ENCODE results near the gene CD37.
A peak's percentile ranks its signal among the peaks of the same experiment; 100 is the strongest.

The CD37 gene

DNA sequence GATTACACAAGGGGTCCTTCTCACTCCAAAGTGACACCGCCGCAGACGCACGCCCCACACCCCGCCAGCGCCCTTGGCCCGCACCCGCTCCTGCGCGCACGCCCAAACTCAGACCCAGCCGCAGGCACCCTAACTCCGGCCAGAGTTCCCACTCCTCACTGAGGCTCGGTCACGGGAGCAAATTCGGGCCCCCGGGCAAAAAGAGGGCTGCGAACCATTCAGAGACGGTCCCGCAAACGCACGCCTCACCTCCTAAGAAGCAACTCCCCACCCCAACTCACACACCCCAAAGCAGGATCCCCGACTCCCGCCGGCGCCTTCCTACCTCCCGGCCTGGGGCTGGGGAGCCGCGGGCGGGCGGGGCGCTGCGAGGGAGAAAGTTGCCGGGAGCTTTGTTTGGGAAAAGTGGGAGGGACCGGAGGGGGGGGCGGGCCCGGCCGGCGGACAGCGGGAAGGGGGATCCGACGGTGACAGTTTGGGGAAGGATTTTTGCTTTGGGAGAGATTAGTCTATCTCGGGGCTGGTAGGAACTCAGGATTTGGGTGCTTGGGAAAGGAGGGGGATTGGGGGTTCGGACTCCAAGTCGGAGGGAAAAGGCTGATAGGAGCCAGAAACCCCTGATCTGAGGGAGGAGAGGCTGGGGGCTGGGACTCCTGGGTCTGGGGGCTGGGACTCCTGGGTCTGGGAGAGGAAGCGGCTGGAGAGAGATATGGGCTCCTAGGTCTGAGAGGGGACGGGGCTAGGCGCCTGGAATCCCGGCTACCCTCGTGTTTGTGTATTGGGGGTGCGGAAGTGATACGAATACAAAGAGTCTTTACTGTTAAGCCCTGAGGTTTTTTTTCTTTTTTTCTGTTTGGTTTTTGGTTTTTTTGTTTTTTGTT is 27.1 kb downstream of the CD37 start, which contains the start of gene TEAD2:
Gene TEAD2, minus strand, starts transcription at position 369 of the 881 bp plus-strand sequence. CDS start 2,341 bp downstream, outside the sequence.
- H3K27me3 ChIP-seq (ENCODE audit: insufficient read depth, low read length), result peaks cover 18% of the 10 kb centered on the region; the same call in 1 of the 2 replicates
- H3K9ac ChIP-seq (ENCODE audit: low read length), result no peak within 1 kb of the TSS
- H3K4me1 ChIP-seq (ENCODE audit: insufficient read depth, low read length, severe bottlenecking), result peaks cover 40% of the 10 kb centered on the region
- H4K20me1 ChIP-seq (ENCODE audit: insufficient read depth, low read length), result no peaks in the 10 kb centered on the region
- no peak within 1 kb of the TSS for H2AFZ ChIP-seq (ENCODE audit: low read length)
- H3K9me3 ChIP-seq (ENCODE audit: low read length), result no peaks in the 10 kb centered on the region
- TF ChIP-seq, protein P1, sequence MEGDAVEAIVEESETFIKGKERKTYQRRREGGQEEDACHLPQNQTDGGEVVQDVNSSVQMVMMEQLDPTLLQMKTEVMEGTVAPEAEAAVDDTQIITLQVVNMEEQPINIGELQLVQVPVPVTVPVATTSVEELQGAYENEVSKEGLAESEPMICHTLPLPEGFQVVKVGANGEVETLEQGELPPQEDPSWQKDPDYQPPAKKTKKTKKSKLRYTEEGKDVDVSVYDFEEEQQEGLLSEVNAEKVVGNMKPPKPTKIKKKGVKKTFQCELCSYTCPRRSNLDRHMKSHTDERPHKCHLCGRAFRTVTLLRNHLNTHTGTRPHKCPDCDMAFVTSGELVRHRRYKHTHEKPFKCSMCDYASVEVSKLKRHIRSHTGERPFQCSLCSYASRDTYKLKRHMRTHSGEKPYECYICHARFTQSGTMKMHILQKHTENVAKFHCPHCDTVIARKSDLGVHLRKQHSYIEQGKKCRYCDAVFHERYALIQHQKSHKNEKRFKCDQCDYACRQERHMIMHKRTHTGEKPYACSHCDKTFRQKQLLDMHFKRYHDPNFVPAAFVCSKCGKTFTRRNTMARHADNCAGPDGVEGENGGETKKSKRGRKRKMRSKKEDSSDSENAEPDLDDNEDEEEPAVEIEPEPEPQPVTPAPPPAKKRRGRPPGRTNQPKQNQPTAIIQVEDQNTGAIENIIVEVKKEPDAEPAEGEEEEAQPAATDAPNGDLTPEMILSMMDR (IDR thresholded peaks at IDR 0.05; ENCODE audit: low read length), result no peak
- TF ChIP-seq EZH2 (IDR thresholded peaks at IDR 0.05; ENCODE audit: borderline replicate concordance, low read length), result no peak
- H3K27ac ChIP-seq (ENCODE audit: low read depth, low read length, poor library complexity, severe bottlenecking), result no peak within 1 kb of the TSS
- H3K9me2 ChIP-seq (ENCODE audit: low read depth, low read length), result no peaks in the 10 kb centered on the region
- no peaks in the 10 kb centered on the region for H3K79me2 ChIP-seq (ENCODE audit: insufficient read depth, low read length)
- H3F3A ChIP-seq (ENCODE audit: insufficient read depth, low read length), result no peaks in the 10 kb centered on the region
- peak within 1 kb of the TSS; percentile 47 for H3K4me2 ChIP-seq (ENCODE audit: low read length)
- H3K36me3 ChIP-seq (ENCODE audit: insufficient read depth, low read length), result no peaks in the 10 kb centered on the region
- no peak within 1 kb of the TSS for H3K4me3 ChIP-seq (ENCODE audit: low read depth, low read length, poor library complexity, severe bottlenecking)

- H3K27me3 ChIP-seq (ENCODE audit: insufficient read depth, low read length), result peaks cover 18% of the 10 kb centered on the region; the same call in 1 of the 2 replicates
- TF ChIP-seq EZH2 (IDR thresholded peaks at IDR 0.05; ENCODE audit: borderline replicate concordance, low read length), result no peak
- TF ChIP-seq, protein P1 (IDR thresholded peaks at IDR 0.05; ENCODE audit: low read length), result no peak
These were observed 27.7 kb downstream of the CD37 start for GRCh38 chr19:49362929-49363267.

GRCh38 chr19:49363268-49364082 is 28.3 kb downstream of the CD37 start, which contains the start of gene DKKL1:
DKKL1 (plus strand) TSS chr19:49363877; CDS start chr19:49363999, 122 bp downstream.
- H3K79me2 ChIP-seq (ENCODE audit: insufficient read depth, low read length), result no peaks in the 10 kb centered on the region
- peak within 1 kb of the TSS; percentile 47 for H3K4me2 ChIP-seq (ENCODE audit: low read length)
- H3K27me3 ChIP-seq (ENCODE audit: insufficient read depth, low read length), result peaks cover 18% of the 10 kb centered on the region; the same call in 1 of the 2 replicates
- TF ChIP-seq, protein P1 (IDR thresholded peaks at IDR 0.05; ENCODE audit: low read length), result no peak
- no peak for TF ChIP-seq EZH2 (IDR thresholded peaks at IDR 0.05; ENCODE audit: borderline replicate concordance, low read length)
- H2AFZ ChIP-seq (ENCODE audit: low read length), result no peak within 1 kb of the TSS
- H3K9ac ChIP-seq (ENCODE audit: low read length), result no peak within 1 kb of the TSS
- H4K20me1 ChIP-seq (ENCODE audit: insufficient read depth, low read length), result no peaks in the 10 kb centered on the region
- H3K36me3 ChIP-seq (ENCODE audit: insufficient read depth, low read length), result no peaks in the 10 kb centered on the region
- peaks cover 38% of the 10 kb centered on the region for H3K4me1 ChIP-seq (ENCODE audit: insufficient read depth, low read length, severe bottlenecking)
- H3F3A ChIP-seq (ENCODE audit: insufficient read depth, low read length), result no peaks in the 10 kb centered on the region
- no peaks in the 10 kb centered on the region for H3K9me2 ChIP-seq (ENCODE audit: low read depth, low read length)
- H3K27ac ChIP-seq (ENCODE audit: low read depth, low read length, poor library complexity, severe bottlenecking), result no peak within 1 kb of the TSS
- no peaks in the 10 kb centered on the region for H3K9me3 ChIP-seq (ENCODE audit: low read length)
- H3K4me3 ChIP-seq (ENCODE audit: low read depth, low read length, poor library complexity, severe bottlenecking), result peak within 1 kb of the TSS; percentile 34

More at GRCh38 chr19:49362929-49363267, 27.7 kb downstream of the CD37 start:
- no peaks in the 10 kb centered on the region for H4K20me1 ChIP-seq (ENCODE audit: insufficient read depth, low read length)
- no peak overlapping the region for H2AFZ ChIP-seq (ENCODE audit: low read length)
- no peaks in the 10 kb centered on the region for H3K79me2 ChIP-seq (ENCODE audit: insufficient read depth, low read length)
- H3K9me3 ChIP-seq (ENCODE audit: low read length), result no peaks in the 10 kb centered on the region
- peak overlapping the region; percentile 47; the same call in 1 of the 2 replicates for H3K4me2 ChIP-seq (ENCODE audit: low read length)
- H3K9me2 ChIP-seq (ENCODE audit: low read depth, low read length), result no peaks in the 10 kb centered on the region
- H3K4me1 ChIP-seq (ENCODE audit: insufficient read depth, low read length, severe bottlenecking), result peaks cover 38% of the 10 kb centered on the region
- no peaks in the 10 kb centered on the region for H3K36me3 ChIP-seq (ENCODE audit: insufficient read depth, low read length)
- no peaks in the 10 kb centered on the region for H3F3A ChIP-seq (ENCODE audit: insufficient read depth, low read length)
- H3K4me3 ChIP-seq (ENCODE audit: low read depth, low read length, poor library complexity, severe bottlenecking), result no peak overlapping the region
- no peak overlapping the region for H3K9ac ChIP-seq (ENCODE audit: low read length)
- no peak overlapping the region for H3K27ac ChIP-seq (ENCODE audit: low read depth, low read length, poor library complexity, severe bottlenecking)
